Smooth muscle cell (in vitro differentiated cells): ENCODE data around the gene RAP1GAP. TPM values are rescaled to one million over a fixed set of nuclear protein-coding genes. Genes with fewer than 3 reads are reported as not detected.

Experiments
- DNase-seq: peaks from one replicate; lab custom pipeline; 2025; ENCODE audit not compliant: unreplicated experiment; lab: John Stamatoyannopoulos, UW
- H2AFZ ChIP-seq: fragments of 200-600 bp; sonication (generic); 2 replicates; pipeline ENCODE4 v1.6.0; 2016; ENCODE audit warnings: antibody characterized with exemption, low read depth, mild to moderate bottlenecking
- H3F3A ChIP-seq: fragments of 200-600 bp; sonication (generic); 2 replicates; pipeline ENCODE4 v1.6.0; 2017; ENCODE audit warnings: antibody characterized with exemption, low read depth
- H3K27ac ChIP-seq: fragments of 200-600 bp; sonication (generic); 2 replicates; pipeline ENCODE4 v1.5.1; 2016; ENCODE audit warnings: low read depth, mild to moderate bottlenecking
- H3K27me3 ChIP-seq: fragments of 200-600 bp; sonication (generic); 2 replicates; pipeline ENCODE4 v1.6.1; 2016; ENCODE audit warnings: low read depth, mild to moderate bottlenecking
- H3K36me3 ChIP-seq: fragments of 200-600 bp; sonication (generic); 2 replicates; pipeline ENCODE4 v1.5.1; 2016; ENCODE audit warnings: low read depth
- H3K4me1 ChIP-seq: fragments of 200-600 bp; sonication (generic); 2 replicates; pipeline ENCODE4 v1.5.1; 2016; ENCODE audit warnings: low read depth
- H3K4me2 ChIP-seq: fragments of 200-600 bp; sonication (generic); 2 replicates; pipeline ENCODE4 v1.6.0; 2016; ENCODE audit warnings: mild to moderate bottlenecking
- H3K4me3 ChIP-seq: fragments of 200-600 bp; sonication (generic); 2 replicates; pipeline ENCODE4 v1.5.1; 2016; ENCODE audit warnings: mild to moderate bottlenecking
- H3K79me2 ChIP-seq: fragments of 200-600 bp; sonication (generic); 2 replicates; pipeline ENCODE4 v1.6.0; 2016; ENCODE audit warnings: low read depth, mild to moderate bottlenecking
- H3K9ac ChIP-seq: fragments of 200-600 bp; sonication (generic); 2 replicates; pipeline ENCODE4 v1.6.0; 2016; ENCODE audit warnings: low read depth
- H3K9me3 ChIP-seq: fragments of 200-600 bp; sonication (generic); replicated peaks from 2 replicates; pipeline ENCODE4 v1.5.1; 2016; ENCODE audit warnings: low read depth
- H4K20me1 ChIP-seq: fragments of 200-600 bp; sonication (generic); 2 replicates; pipeline ENCODE4 v1.6.0; 2016; ENCODE audit warnings: low read depth
- WGBS: methylation state at CpG from one replicate; pipeline ENCODE4 v1.1.7; 2016; ENCODE audit warnings: low lambda C conversion rate; 5-methylcytosine and 5-hydroxymethylcytosine counted together
- polyA plus RNA-seq: library from polyadenylated mRNA; unstranded; fragments of >200 nt; fragmentation: Nextera tagmentation; extraction: Ambion mirVana; gene quantifications from 2 replicates; pipeline ENCODE4 v1.2.1, GENCODE V29; 2016
- total RNA-seq: library from RNA; depleted of rRNA; stranded (reverse); fragments of >200 nt; gene quantifications from 2 replicates; pipeline ENCODE4 v1.2.3, GENCODE V29; 2014
- TF ChIP-seq, protein P1 (sequence below): fragments of 200-600 bp; sonication (generic); IDR thresholded peaks from 2 replicates; pipeline ENCODE4 v1.5.1; 2017; ENCODE audit warnings: borderline replicate concordance, mild to moderate bottlenecking, antibody characterized with exemption; ENCODE audit not compliant: insufficient read depth, poor library complexity, severe bottlenecking

The RAP1GAP gene
- total and polyA plus RNA-seq, 2 experiments from 2014 or later: 0.99 to 4.1 TPM

GRCh38 chr1:21689661-21690372, 20.7 kb upstream of the RAP1GAP start:
- Histone ChIP-seq H3K9me3 (peaks cover 16% of the 10 kb centered on the region), H3K4me3 (no peak overlapping the region), H3K27me3 (no peaks in the 10 kb centered on the region), H3K9ac (no peak overlapping the region), H2AFZ (no peak overlapping the region), H3K79me2 (no peaks in the 10 kb centered on the region), H3K4me2 (no peak overlapping the region), H3K36me3 (peaks cover 47% of the 10 kb centered on the region), H3F3A (no peaks in the 10 kb centered on the region), H3K27ac (no peak overlapping the region), H4K20me1 (no peaks in the 10 kb centered on the region), H3K4me1 (no peaks in the 10 kb centered on the region)
- TF ChIP-seq, protein P1, sequence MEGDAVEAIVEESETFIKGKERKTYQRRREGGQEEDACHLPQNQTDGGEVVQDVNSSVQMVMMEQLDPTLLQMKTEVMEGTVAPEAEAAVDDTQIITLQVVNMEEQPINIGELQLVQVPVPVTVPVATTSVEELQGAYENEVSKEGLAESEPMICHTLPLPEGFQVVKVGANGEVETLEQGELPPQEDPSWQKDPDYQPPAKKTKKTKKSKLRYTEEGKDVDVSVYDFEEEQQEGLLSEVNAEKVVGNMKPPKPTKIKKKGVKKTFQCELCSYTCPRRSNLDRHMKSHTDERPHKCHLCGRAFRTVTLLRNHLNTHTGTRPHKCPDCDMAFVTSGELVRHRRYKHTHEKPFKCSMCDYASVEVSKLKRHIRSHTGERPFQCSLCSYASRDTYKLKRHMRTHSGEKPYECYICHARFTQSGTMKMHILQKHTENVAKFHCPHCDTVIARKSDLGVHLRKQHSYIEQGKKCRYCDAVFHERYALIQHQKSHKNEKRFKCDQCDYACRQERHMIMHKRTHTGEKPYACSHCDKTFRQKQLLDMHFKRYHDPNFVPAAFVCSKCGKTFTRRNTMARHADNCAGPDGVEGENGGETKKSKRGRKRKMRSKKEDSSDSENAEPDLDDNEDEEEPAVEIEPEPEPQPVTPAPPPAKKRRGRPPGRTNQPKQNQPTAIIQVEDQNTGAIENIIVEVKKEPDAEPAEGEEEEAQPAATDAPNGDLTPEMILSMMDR: no peak
- 97% methylated on average over 6 of the region's 6 CpGs for WGBS
- DNase-seq: no peak

GRCh38 chr1:21687081-21687529, 17.9 kb upstream of the RAP1GAP start:
- 95% methylated on average over 2 of the region's 2 CpGs for WGBS
- peaks cover 47% of the 10 kb centered on the region for H3K36me3 ChIP-seq

DNA sequence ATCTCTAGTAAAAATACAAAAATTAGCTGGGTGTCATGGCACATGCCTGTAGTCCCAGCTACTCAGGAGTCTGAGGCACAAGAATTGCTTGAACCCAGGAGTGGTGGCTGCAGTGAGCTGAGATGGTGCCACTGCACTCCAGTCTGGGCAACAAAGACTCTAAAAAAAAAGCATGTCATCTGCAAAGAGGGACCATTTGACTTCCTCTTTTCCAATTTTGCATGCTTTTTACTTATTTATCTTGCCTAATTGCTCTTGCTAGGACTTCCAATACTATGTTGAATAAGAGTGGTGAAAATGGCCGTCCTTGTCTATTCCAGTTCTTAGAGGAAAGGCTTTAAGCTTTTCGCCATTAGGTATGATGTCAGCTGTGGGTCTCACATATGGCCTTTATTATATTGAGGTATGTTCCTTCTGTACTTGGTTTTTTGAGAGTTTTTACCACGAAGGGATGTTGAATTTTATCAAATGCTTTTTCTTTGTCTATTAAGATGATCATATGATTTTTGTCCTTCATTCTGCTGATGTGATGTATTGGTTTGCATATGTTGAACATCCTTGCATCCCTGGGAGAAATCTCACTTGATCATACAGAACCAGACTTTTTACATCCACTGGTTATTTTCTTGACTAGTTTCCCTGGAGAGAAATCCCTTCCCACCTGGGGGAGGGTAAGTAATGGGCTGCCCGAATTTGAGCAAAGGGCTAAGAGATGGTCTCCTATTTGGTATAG, 17.0 kb upstream of the RAP1GAP start:
- H3F3A ChIP-seq: no peaks in the 10 kb centered on the region
- no peak overlapping the region for H2AFZ ChIP-seq
- H3K27ac ChIP-seq: no peak overlapping the region
- H3K9me3 ChIP-seq: peaks cover 16% of the 10 kb centered on the region
- H3K79me2 ChIP-seq: no peaks in the 10 kb centered on the region
- WGBS: 98% methylated on average over 4 of the region's 4 CpGs
- TF ChIP-seq, protein P1: no peak
- no peaks in the 10 kb centered on the region for H3K4me1 ChIP-seq
- no peaks in the 10 kb centered on the region for H4K20me1 ChIP-seq
- no peak overlapping the region for H3K4me2 ChIP-seq
- no peaks in the 10 kb centered on the region for H3K27me3 ChIP-seq
- H3K4me3 ChIP-seq: no peak overlapping the region
- H3K36me3 ChIP-seq: peaks cover 47% of the 10 kb centered on the region
- no peak overlapping the region for H3K9ac ChIP-seq
- no peak for DNase-seq

More at GRCh38 chr1:21687081-21687529, 17.9 kb upstream of the RAP1GAP start:
- Histone ChIP-seq H3K4me1 (no peaks in the 10 kb centered on the region), H3K79me2 (no peaks in the 10 kb centered on the region), H3F3A (no peaks in the 10 kb centered on the region), H3K27me3 (no peaks in the 10 kb centered on the region), H3K9ac (no peak overlapping the region), H4K20me1 (no peaks in the 10 kb centered on the region), H3K4me2 (no peak overlapping the region), H3K27ac (no peak overlapping the region), H3K9me3 (peaks cover 16% of the 10 kb centered on the region), H3K4me3 (no peak overlapping the region), H2AFZ (no peak overlapping the region)
- DNase-seq: no peak
- TF ChIP-seq, protein P1: no peak
